ENCODE results near the gene CST7.

DNA sequence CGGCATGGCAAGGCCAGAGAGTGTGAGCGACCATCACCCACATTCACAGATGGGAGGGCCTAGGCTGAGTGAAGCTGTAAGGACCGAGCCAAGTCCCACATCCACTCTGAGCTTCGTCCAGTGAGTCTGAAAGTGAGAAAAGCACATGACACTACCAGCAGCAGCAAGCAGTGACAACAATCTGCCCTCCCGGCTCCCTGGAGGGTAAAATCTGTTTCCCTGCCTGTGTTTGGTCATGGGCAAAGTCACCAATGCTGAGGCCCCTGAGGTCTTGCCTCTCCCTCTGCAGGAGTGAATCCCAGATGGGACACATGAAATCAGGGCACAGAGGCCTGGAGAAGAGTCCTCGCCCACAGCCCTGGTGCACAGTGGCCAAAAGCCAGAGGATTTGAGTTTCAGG lies 6.4 kb upstream of the CST7 start:
- no peak for TF ChIP-seq CTCF (IDR thresholded peaks at IDR 0.05; ENCODE audit: low read depth, low read length, poor library complexity, severe bottlenecking)
- TF ChIP-seq EZH2phosphoT487 (IDR thresholded peaks at IDR 0.05; ENCODE audit: borderline replicate concordance, low read length), result no peak
